HepG2 (cell line): ENCODE measurements around the gene PROC. TPM values are rescaled to one million over a fixed set of nuclear protein-coding genes. Genes with fewer than 3 reads are reported as not detected.

Source experiments
- RAD21 ChIP-seq: fragments of 450-650 bp; formaldehyde crosslinking; IDR thresholded peaks from 2 replicates; pipeline ENCODE4 v1.5.0; 2020; ENCODE audit warnings: mild to moderate bottlenecking
- SIX4 ChIP-seq: sonication (generic); formaldehyde crosslinking; IDR thresholded peaks from 2 replicates; pipeline ENCODE4 v1.4.0; 2020; ENCODE audit warnings: missing genetic modification reagents
- ZFP62 ChIP-seq: sonication (generic); formaldehyde crosslinking; IDR thresholded peaks from 2 replicates; pipeline ENCODE4 v1.4.0; 2020; ENCODE audit warnings: missing genetic modification reagents
- ZNF335 ChIP-seq: sonication (generic); formaldehyde crosslinking; IDR thresholded peaks from 2 replicates; pipeline ENCODE4 v1.4.0; 2020; ENCODE audit warnings: missing genetic modification reagents
- ZNF354B ChIP-seq: sonication (generic); formaldehyde crosslinking; IDR thresholded peaks from 2 replicates; pipeline ENCODE4 v1.8.0; 2022; ENCODE audit warnings: mild to moderate bottlenecking, missing genetic modification reagents
- ZNF446 ChIP-seq: sonication (generic); formaldehyde crosslinking; IDR thresholded peaks from 2 replicates; pipeline ENCODE4 v1.5.0; 2020; ENCODE audit warnings: mild to moderate bottlenecking, missing genetic modification reagents
- ZNF547 ChIP-seq: sonication (generic); formaldehyde crosslinking; IDR thresholded peaks from 2 replicates; pipeline ENCODE4 v1.5.1; 2020; ENCODE audit warnings: mild to moderate bottlenecking, missing genetic modification reagents
- ZSCAN20 ChIP-seq: sonication (generic); formaldehyde crosslinking; IDR thresholded peaks from 2 replicates; pipeline ENCODE4 v1.4.0; 2020; ENCODE audit warnings: missing genetic modification reagents, mild to moderate bottlenecking, borderline replicate concordance
- polyA plus RNA-seq, 8 experiments: library from polyadenylated mRNA; depleted of rRNA in 3 of 8; stranded (reverse) in 7 of 8; unstranded in 1 of 8; fragments of >200 nt; fragmentation: Illumina TruSeq in 4 of 8; extraction: Trizol in 4 of 8; gene quantifications; 2 replicates each; pipeline versions ENCODE4 v1.2.1 to v1.2.3, GENCODE V29; 2011 to 2016; ENCODE audit warnings: low read depth in 4 of 8, missing spikeins in 1 of 8, mixed read lengths in 1 of 8; ENCODE audit not compliant: insufficient read depth in 1 of 8
- total RNA-seq, 5 experiments: library from RNA; depleted of rRNA; stranded (reverse); fragments of >200 nt; fragmentation: Illumina TruSeq; extraction: Trizol; gene quantifications; 2 replicates each; pipeline ENCODE4 v1.2.3, GENCODE V29; 2016; ENCODE audit warnings: low read depth in 1 of 5
- TF ChIP-seq, protein P1 (sequence below): sonication (generic); formaldehyde crosslinking; IDR thresholded peaks from 2 replicates; pipeline ENCODE4 v1.4.0; 2020; ENCODE audit warnings: mild to moderate bottlenecking, missing genetic modification reagents
- TF ChIP-seq, protein P2 (sequence below): fragments of 450-650 bp; IDR thresholded peaks from 2 replicates; pipeline ENCODE4 v1.6.1; 2017; ENCODE audit warnings: mild to moderate bottlenecking
- TF ChIP-seq, protein P3 (sequence below): IDR thresholded peaks from 2 replicates; pipeline ENCODE4 v1.6.1; 2016; ENCODE audit warnings: missing compliant biosample characterization, missing genetic modification reagents, borderline replicate concordance
- TF ChIP-seq, protein P4 (sequence below): sonication (generic); formaldehyde crosslinking; IDR thresholded peaks from 2 replicates; pipeline ENCODE4 v1.4.0; 2020; ENCODE audit warnings: missing genetic modification reagents
- TF ChIP-seq, protein P5 (sequence below): sonication (generic); formaldehyde crosslinking; IDR thresholded peaks from 2 replicates; pipeline ENCODE4 v1.5.0; 2020; ENCODE audit warnings: missing genetic modification reagents, mild to moderate bottlenecking, borderline replicate concordance
- TF ChIP-seq, protein P6 (sequence below): sonication (generic); formaldehyde crosslinking; IDR thresholded peaks from 2 replicates; pipeline ENCODE4 v1.8.0; 2022; ENCODE audit warnings: mild to moderate bottlenecking, missing genetic modification reagents, moderate library complexity
- TF ChIP-seq, protein P7 (sequence below): sonication (generic); formaldehyde crosslinking; IDR thresholded peaks from 2 replicates; pipeline ENCODE4 v1.4.0; 2020; ENCODE audit warnings: mild to moderate bottlenecking, missing genetic modification reagents

PROC gene
- total and polyA plus RNA-seq, 2 of the 13 experiments (the other 11 are each of a cell fraction or from before 2014, with no cell fraction given), result 134 to 185 TPM

DNA sequence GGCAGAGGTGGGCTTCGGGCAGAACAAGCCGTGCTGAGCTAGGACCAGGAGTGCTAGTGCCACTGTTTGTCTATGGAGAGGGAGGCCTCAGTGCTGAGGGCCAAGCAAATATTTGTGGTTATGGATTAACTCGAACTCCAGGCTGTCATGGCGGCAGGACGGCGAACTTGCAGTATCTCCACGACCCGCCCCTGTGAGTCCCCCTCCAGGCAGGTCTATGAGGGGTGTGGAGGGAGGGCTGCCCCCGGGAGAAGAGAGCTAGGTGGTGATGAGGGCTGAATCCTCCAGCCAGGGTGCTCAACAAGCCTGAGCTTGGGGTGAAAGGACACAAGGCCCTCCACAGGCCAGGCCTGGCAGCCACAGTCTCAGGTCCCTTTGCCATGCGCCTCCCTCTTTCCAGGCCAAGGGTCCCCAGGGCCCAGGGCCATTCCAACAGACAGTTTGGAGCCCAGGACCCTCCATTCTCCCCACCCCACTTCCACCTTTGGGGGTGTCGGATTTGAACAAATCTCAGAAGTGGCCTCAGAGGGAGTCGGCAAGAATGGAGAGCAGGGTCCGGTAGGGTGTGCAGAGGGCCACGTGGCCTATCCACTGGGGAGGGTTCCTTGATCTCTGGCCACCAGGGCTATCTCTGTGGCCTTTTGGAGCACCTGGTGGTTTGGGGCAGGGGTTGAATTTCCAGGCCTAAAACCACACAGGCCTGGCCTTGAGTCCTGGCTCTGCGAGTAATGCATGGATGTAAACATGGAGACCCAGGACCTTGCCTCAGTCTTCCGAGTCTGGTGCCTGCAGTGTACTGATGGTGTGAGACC, at the start of gene PROC (continued):
- TF ChIP-seq, protein P1, sequence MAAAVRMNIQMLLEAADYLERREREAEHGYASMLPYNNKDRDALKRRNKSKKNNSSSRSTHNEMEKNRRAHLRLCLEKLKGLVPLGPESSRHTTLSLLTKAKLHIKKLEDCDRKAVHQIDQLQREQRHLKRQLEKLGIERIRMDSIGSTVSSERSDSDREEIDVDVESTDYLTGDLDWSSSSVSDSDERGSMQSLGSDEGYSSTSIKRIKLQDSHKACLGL, result no peak; the same call in 1 of the 2 replicates
- TF ChIP-seq, protein P2, sequence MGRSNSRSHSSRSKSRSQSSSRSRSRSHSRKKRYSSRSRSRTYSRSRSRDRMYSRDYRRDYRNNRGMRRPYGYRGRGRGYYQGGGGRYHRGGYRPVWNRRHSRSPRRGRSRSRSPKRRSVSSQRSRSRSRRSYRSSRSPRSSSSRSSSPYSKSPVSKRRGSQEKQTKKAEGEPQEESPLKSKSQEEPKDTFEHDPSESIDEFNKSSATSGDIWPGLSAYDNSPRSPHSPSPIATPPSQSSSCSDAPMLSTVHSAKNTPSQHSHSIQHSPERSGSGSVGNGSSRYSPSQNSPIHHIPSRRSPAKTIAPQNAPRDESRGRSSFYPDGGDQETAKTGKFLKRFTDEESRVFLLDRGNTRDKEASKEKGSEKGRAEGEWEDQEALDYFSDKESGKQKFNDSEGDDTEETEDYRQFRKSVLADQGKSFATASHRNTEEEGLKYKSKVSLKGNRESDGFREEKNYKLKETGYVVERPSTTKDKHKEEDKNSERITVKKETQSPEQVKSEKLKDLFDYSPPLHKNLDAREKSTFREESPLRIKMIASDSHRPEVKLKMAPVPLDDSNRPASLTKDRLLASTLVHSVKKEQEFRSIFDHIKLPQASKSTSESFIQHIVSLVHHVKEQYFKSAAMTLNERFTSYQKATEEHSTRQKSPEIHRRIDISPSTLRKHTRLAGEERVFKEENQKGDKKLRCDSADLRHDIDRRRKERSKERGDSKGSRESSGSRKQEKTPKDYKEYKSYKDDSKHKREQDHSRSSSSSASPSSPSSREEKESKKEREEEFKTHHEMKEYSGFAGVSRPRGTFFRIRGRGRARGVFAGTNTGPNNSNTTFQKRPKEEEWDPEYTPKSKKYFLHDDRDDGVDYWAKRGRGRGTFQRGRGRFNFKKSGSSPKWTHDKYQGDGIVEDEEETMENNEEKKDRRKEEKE, result no peak
- TF ChIP-seq, protein P3, sequence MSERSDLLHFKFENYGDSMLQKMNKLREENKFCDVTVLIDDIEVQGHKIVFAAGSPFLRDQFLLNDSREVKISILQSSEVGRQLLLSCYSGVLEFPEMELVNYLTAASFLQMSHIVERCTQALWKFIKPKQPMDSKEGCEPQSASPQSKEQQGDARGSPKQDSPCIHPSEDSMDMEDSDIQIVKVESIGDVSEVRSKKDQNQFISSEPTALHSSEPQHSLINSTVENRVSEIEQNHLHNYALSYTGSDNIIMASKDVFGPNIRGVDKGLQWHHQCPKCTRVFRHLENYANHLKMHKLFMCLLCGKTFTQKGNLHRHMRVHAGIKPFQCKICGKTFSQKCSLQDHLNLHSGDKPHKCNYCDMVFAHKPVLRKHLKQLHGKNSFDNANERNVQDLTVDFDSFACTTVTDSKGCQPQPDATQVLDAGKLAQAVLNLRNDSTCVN (CRISPR knock-in tag), result peak; percentile 17; the same call in 1 of the 2 replicates
- no peak for TF ChIP-seq ZFP62
- no peak for TF ChIP-seq ZSCAN20 (CRISPR knock-in tag)
- TF ChIP-seq RAD21 (CRISPR knock-in tag), result peak; percentile 18
- no peak; the same call in 1 of the 2 replicates for TF ChIP-seq ZNF354B (CRISPR knock-in tag)
- peak; percentile 46; the same call in 1 of the 2 replicates for TF ChIP-seq ZNF335
- peak; percentile 50; the same call in 1 of the 2 replicates for TF ChIP-seq ZNF446 (CRISPR knock-in tag)
- TF ChIP-seq ZNF547 (CRISPR knock-in tag), result peak; percentile 86
- TF ChIP-seq SIX4 (CRISPR knock-in tag), result peak; percentile 51; the same call in 1 of the 2 replicates
- TF ChIP-seq, protein P4, sequence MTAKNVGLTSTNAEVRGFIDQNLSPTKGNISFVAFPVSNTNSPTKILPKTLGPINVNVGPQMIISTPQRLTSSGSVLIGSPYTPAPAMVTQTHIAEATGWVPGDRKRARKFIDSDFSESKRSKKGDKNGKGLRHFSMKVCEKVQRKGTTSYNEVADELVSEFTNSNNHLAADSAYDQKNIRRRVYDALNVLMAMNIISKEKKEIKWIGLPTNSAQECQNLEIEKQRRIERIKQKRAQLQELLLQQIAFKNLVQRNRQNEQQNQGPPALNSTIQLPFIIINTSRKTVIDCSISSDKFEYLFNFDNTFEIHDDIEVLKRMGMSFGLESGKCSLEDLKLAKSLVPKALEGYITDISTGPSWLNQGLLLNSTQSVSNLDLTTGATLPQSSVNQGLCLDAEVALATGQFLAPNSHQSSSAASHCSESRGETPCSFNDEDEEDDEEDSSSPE (CRISPR knock-in tag), result 0 out of 2 replicates have a peak, but pooled peaks have one; percentile 44
- TF ChIP-seq, protein P5, sequence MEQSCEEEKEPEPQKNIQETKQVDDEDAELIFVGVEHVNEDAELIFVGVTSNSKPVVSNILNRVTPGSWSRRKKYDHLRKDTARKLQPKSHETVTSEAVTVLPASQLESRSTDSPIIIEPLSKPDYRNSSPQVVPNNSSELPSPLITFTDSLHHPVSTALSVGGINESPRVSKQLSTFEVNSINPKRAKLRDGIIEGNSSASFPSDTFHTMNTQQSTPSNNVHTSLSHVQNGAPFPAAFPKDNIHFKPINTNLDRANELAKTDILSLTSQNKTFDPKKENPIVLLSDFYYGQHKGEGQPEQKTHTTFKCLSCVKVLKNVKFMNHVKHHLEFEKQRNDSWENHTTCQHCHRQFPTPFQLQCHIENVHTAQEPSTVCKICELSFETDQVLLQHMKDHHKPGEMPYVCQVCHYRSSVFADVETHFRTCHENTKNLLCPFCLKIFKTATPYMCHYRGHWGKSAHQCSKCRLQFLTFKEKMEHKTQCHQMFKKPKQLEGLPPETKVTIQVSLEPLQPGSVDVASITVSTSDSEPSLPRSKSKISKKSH (CRISPR knock-in tag), result peak; percentile 96; the same call in 1 of the 2 replicates
- TF ChIP-seq, protein P6, sequence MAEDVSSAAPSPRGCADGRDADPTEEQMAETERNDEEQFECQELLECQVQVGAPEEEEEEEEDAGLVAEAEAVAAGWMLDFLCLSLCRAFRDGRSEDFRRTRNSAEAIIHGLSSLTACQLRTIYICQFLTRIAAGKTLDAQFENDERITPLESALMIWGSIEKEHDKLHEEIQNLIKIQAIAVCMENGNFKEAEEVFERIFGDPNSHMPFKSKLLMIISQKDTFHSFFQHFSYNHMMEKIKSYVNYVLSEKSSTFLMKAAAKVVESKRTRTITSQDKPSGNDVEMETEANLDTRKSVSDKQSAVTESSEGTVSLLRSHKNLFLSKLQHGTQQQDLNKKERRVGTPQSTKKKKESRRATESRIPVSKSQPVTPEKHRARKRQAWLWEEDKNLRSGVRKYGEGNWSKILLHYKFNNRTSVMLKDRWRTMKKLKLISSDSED (CRISPR knock-in tag), result no peak
- TF ChIP-seq, protein P7, sequence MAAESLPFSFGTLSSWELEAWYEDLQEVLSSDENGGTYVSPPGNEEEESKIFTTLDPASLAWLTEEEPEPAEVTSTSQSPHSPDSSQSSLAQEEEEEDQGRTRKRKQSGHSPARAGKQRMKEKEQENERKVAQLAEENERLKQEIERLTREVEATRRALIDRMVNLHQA, result 0 out of 2 replicates have a peak, but pooled peaks have one; percentile 25
